IPS DF 6.9 (cell line): ENCODE measurements around the gene FAF1.

ENCODE experiments used
- DNase-seq: peaks from one replicate; pipeline ENCODE4 v3.0.0-alpha.2; 2013; ENCODE audit warnings: low read depth, low spot score
- H3K27ac ChIP-seq: one replicate; pipeline ENCODE4 v1.5.1; 2013; ENCODE audit warnings: low read length, control low read depth
- H3K27me3 ChIP-seq: 2 replicates; pipeline ENCODE4 v1.6.1; 2013; ENCODE audit warnings: mild to moderate bottlenecking, low read length; ENCODE audit not compliant: control insufficient read depth, insufficient read depth
- H3K36me3 ChIP-seq: 2 replicates; pipeline ENCODE4 v1.6.1; 2013; ENCODE audit warnings: low read length; ENCODE audit not compliant: control insufficient read depth, insufficient read depth
- H3K4me1 ChIP-seq: 2 replicates; pipeline ENCODE4 v1.6.1; 2013; ENCODE audit warnings: low read length; ENCODE audit not compliant: control insufficient read depth, insufficient read depth
- H3K4me3 ChIP-seq: 2 replicates; pipeline ENCODE4 v1.5.1; 2013; ENCODE audit warnings: mild to moderate bottlenecking, low read length
- H3K9me3 ChIP-seq: 2 replicates; pipeline ENCODE4 v1.6.1; 2013; ENCODE audit warnings: low read length, inconsistent platforms; ENCODE audit not compliant: control insufficient read depth, insufficient read depth
- WGBS: extraction: QIAGEN DNeasy Blood & Tissue Kit; methylation state at CpG from one replicate; pipeline ENCODE4 v1.1.7; 2013; ENCODE audit warnings: mixed read lengths, missing lambda C conversion rate; ENCODE audit not compliant: insufficient read length, insufficient coverage; 5-methylcytosine and 5-hydroxymethylcytosine counted together

The FAF1 gene

GRCh38 chr1:50978144-50978851, 18.2 kb upstream of the FAF1 start:
- Histone ChIP-seq H3K27ac (no peak overlapping the region), H3K4me3 (peak overlapping the region; percentile 71; the same call in 1 of the 2 replicates), H3K9me3 (no peaks in the 10 kb centered on the region), H3K27me3 (peaks cover 41% of the 10 kb centered on the region), H3K36me3 (no peaks in the 10 kb centered on the region), H3K4me1 (0 out of 2 replicates have a peak, but pooled peaks cover 2% of the 10 kb centered on the region)
- no peak for DNase-seq
- no CpG with 5 or more reads among the region's 42 CpGs for WGBS

GRCh38 chr1:50977575-50978143, 17.6 kb upstream of the FAF1 start:
- WGBS: no CpG with 5 or more reads among the region's 63 CpGs
- H3K4me1 ChIP-seq: 0 out of 2 replicates have a peak, but pooled peaks cover 2% of the 10 kb centered on the region
- H3K27me3 ChIP-seq: peaks cover 42% of the 10 kb centered on the region
- H3K4me3 ChIP-seq: peak overlapping the region; percentile 71; the same call in 1 of the 2 replicates
- no peak overlapping the region for H3K27ac ChIP-seq
- DNase-seq: no peak
- no peaks in the 10 kb centered on the region for H3K36me3 ChIP-seq
- no peaks in the 10 kb centered on the region for H3K9me3 ChIP-seq

- peaks cover 45% of the 10 kb centered on the region for H3K27me3 ChIP-seq
- no peak for DNase-seq
- no peaks in the 10 kb centered on the region for H3K9me3 ChIP-seq
- H3K4me1 ChIP-seq: 0 out of 2 replicates have a peak, but pooled peaks cover 2% of the 10 kb centered on the region
- H3K4me3 ChIP-seq: no peak overlapping the region; the same call in 1 of the 2 replicates
- WGBS: no CpG with 5 or more reads among the region's 26 CpGs
- no peaks in the 10 kb centered on the region for H3K36me3 ChIP-seq
- no peak overlapping the region for H3K27ac ChIP-seq
Measured at GRCh38 chr1:50976890-50977574, 17.0 kb upstream of the FAF1 start.

- no CpG with 5 or more reads among the region's 19 CpGs for whole genome bisulfite sequencing
- no peaks in the 10 kb centered on the region for H3K36me3 ChIP-seq
- H3K4me1 ChIP-seq: 0 out of 2 replicates have a peak, but pooled peaks cover 2% of the 10 kb centered on the region
- no peak for DNase-seq
- H3K4me3 ChIP-seq: no peak overlapping the region
- H3K9me3 ChIP-seq: no peaks in the 10 kb centered on the region
- no peak overlapping the region for H3K27ac ChIP-seq
- H3K27me3 ChIP-seq: peaks cover 45% of the 10 kb centered on the region
Measured at GRCh38 chr1:50976111-50976889, 16.2 kb upstream of the FAF1 start.

GRCh38 chr1:50975436-50975835, 15.4 kb upstream of the FAF1 start:
- Histone ChIP-seq H3K27ac (no peak overlapping the region), H3K4me3 (no peak overlapping the region)
- DNase-seq: no peak

GRCh38 chr1:50974618-50974935, 14.5 kb upstream of the FAF1 start:
- no peak overlapping the region for H3K4me3 ChIP-seq
- WGBS: no CpG with 5 or more reads among the region's 1 CpG
- H3K27me3 ChIP-seq: peaks cover 62% of the 10 kb centered on the region
- H3K36me3 ChIP-seq: no peaks in the 10 kb centered on the region
- 0 out of 2 replicates have a peak, but pooled peaks cover 2% of the 10 kb centered on the region for H3K4me1 ChIP-seq
- H3K27ac ChIP-seq: no peak overlapping the region
- DNase-seq: no peak
- H3K9me3 ChIP-seq: no peaks in the 10 kb centered on the region

More at GRCh38 chr1:50975436-50975835, 15.4 kb upstream of the FAF1 start:
- Histone ChIP-seq H3K9me3 (no peaks in the 10 kb centered on the region), H3K4me1 (0 out of 2 replicates have a peak, but pooled peaks cover 2% of the 10 kb centered on the region), H3K36me3 (no peaks in the 10 kb centered on the region), H3K27me3 (peaks cover 53% of the 10 kb centered on the region)
- 100% methylated on average over 1 of the region's 1 CpG for WGBS

- H3K4me1 ChIP-seq: 0 out of 2 replicates have a peak, but pooled peaks cover 2% of the 10 kb centered on the region
- no peak overlapping the region for H3K27ac ChIP-seq
- no peaks in the 10 kb centered on the region for H3K9me3 ChIP-seq
- no peak overlapping the region for H3K4me3 ChIP-seq
- no peaks in the 10 kb centered on the region for H3K36me3 ChIP-seq
- WGBS: no CpG with 5 or more reads among the region's 13 CpGs
- peaks cover 64% of the 10 kb centered on the region for H3K27me3 ChIP-seq
- no peak for DNase-seq
Measured at GRCh38 chr1:50973875-50974617, 14.0 kb upstream of the FAF1 start.

- H3K27me3 ChIP-seq: peaks cover 61% of the 10 kb centered on the region
- no peak overlapping the region for H3K4me3 ChIP-seq
- no peaks in the 10 kb centered on the region for H3K4me1 ChIP-seq
- WGBS: no CpG with 5 or more reads among the region's 1 CpG
- DNase-seq: no peak
- no peaks in the 10 kb centered on the region for H3K9me3 ChIP-seq
- H3K36me3 ChIP-seq: no peaks in the 10 kb centered on the region
- no peak overlapping the region for H3K27ac ChIP-seq
Measured at GRCh38 chr1:50973255-50973654, 13.2 kb upstream of the FAF1 start.

- no peaks in the 10 kb centered on the region for H3K4me1 ChIP-seq
- H3K36me3 ChIP-seq: no peaks in the 10 kb centered on the region
- H3K27me3 ChIP-seq: peaks cover 61% of the 10 kb centered on the region
- H3K9me3 ChIP-seq: no peaks in the 10 kb centered on the region
- no CpG with 5 or more reads among the region's 1 CpG for WGBS
- H3K4me3 ChIP-seq: no peak overlapping the region
- no peak for DNase-seq
- no peak overlapping the region for H3K27ac ChIP-seq
Measured at GRCh38 chr1:50972766-50973165, 12.7 kb upstream of the FAF1 start.
